ENCODE data around the gene ATP11A.

GRCh38 chr13:112721198-112722104 is 31.6 kb downstream of the ATP11A start:
- TF ChIP-seq POLR2A (IDR thresholded peaks at IDR 0.05), result no peak
- no peak for TF ChIP-seq CTCF (IDR thresholded peaks at IDR 0.05)
